Ovary (tissue), 9 donors: Measurements from ENCODE around the gene TRDMT1. TPM values are rescaled to one million over a fixed set of nuclear protein-coding genes. Genes with fewer than 3 reads are reported as not detected.

ENCODE experiments used
- DNase-seq, 5 donors: peaks; one replicate each; pipeline ENCODE4 v3.0.0-alpha.2; 2019 to 2020
- H3K27ac ChIP-seq, 2 donors: fragments of 200-600 bp; one replicate each; pipeline versions ENCODE4 v1.5.1 to v1.8.0; 2019 to 2022
- H3K27me3 ChIP-seq: fragments of 200-600 bp; one replicate; pipeline ENCODE4 v1.8.0; 2022
- H3K36me3 ChIP-seq: fragments of 200-600 bp; sonication (generic); one replicate; pipeline ENCODE4 v1.5.1; 2019
- H3K4me1 ChIP-seq: one replicate; pipeline ENCODE4 v1.8.1; 2013; ENCODE audit warnings: mild to moderate bottlenecking, moderate library complexity; ENCODE audit not compliant: insufficient read depth
- H3K4me3 ChIP-seq: fragments of 200-600 bp; sonication (generic); one replicate; pipeline ENCODE4 v1.5.1; 2017
- H3K9me3 ChIP-seq, 2 donors: fragments of 200-600 bp in 1 of 2; sonication (generic) in 1 of 2; one replicate each; pipeline versions ENCODE4 v1.5.1 to v1.8.1; 2013 to 2019; ENCODE audit warnings: mild to moderate bottlenecking in 1 of 2, moderate library complexity in 1 of 2
- CTCF ChIP-seq, 3 donors: fragments of 450-650 bp in 2 of 3; fragments of 200-600 bp in 1 of 3; IDR thresholded peaks; one replicate each; pipeline versions ENCODE4 v1.5.1 to v1.8.0; 2016 to 2022; ENCODE audit warnings: antibody characterized with exemption in 3 of 3, mild to moderate bottlenecking in 1 of 3
- EP300 ChIP-seq: sonication (generic); formaldehyde crosslinking; IDR thresholded peaks from one replicate; pipeline ENCODE4 v1.6.1; 2017; ENCODE audit warnings: antibody characterized with exemption
- POLR2A ChIP-seq: fragments of 450-650 bp; IDR thresholded peaks from one replicate; pipeline ENCODE4 v1.6.1; 2017; ENCODE audit warnings: antibody characterized with exemption, mild to moderate bottlenecking, moderate library complexity
- whole genome bisulfite sequencing, 3 donors: extraction: QIAGEN DNeasy Blood & Tissue Kit in 1 of 3; methylation state at CpG; one replicate each; pipeline versions ENCODE4 v1.1.5 to v1.1.7; 2013 to 2017; 5-methylcytosine and 5-hydroxymethylcytosine counted together
- intact Hi-C, 4 donors: fragments of 100-400 bp; cut with DNase I; formaldehyde crosslinking; loops; one replicate each; pipeline versions ENCODE4 v1.11.0 to v1.15.1; 2022 to 2023
- polyA plus RNA-seq, 2 donors: library from polyadenylated mRNA; stranded (reverse); fragments of 200-250 nt in 1 of 2; fragments of 350-450 nt in 1 of 2; fragmentation: Illumina TruSeq in 1 of 2; extraction: RNeasy Lipid Tissue Mini Kit (QIAGEN cat#74804) in 1 of 2; gene quantifications; one replicate each; pipeline ENCODE4 v1.2.3, GENCODE V29; 2013 to 2014
- total RNA-seq, 7 donors: library from RNA; depleted of rRNA in 2 of 7; stranded (reverse); fragments of >200 nt in 2 of 7; fragmentation: NEBNext Ultra II Directional in 3 of 7; extraction: Animal tissue kit (Norgen Biotek cat#: 25700) in 3 of 7; gene quantifications; one replicate each; pipeline versions ENCODE4 v1.1.0 to v1.2.4, GENCODE V29; 2016 to 2023
- donor health status: DM: no; HTN: no; CAD: no; lungs with moderate emphysema.
- donor health status: DM: no; HTN: no; CAD: no.
- donor health status: Bipolar disorder and iron deficiency.
- donor health status: DM: yes; HTN: yes; CAD: no.
- donor health status: DM: no; HTN: no; CAD: no.
- donor health status: DM: yes; HTN: yes; CAD: no.

The TRDMT1 gene
- total and polyA plus RNA-seq, 9 donors: 3.2 to 24.3 (median 15.9) TPM

DNA sequence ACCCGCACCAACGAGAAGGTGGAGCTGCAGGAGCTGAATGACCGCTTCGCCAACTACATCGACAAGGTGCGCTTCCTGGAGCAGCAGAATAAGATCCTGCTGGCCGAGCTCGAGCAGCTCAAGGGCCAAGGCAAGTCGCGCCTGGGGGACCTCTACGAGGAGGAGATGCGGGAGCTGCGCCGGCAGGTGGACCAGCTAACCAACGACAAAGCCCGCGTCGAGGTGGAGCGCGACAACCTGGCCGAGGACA, 28.2 kb upstream of the TRDMT1 start:
- no peaks in the 10 kb centered on the region for H3K27me3 ChIP-seq
- peak overlapping the region; percentile 96 to 99 for H3K27ac ChIP-seq
- TF ChIP-seq EP300 (no peak), POLR2A (no peak), CTCF (IDR thresholded peaks at IDR 0.05) (no peak)
- peaks cover 14% of the 10 kb centered on the region for H3K4me1 ChIP-seq
- intact Hi-C loops: loop anchor here in 3 of 4 donors (2.0 to 10.0 kb wide), 4 partner anchors 29 to 232 kb away; partner anchors contain the start of gene TRDMT1 (in 2 of the 3)
- no peaks in the 10 kb centered on the region for H3K36me3 ChIP-seq
- WGBS, 3 donors: 0 to 1% (median 0%) methylated on average over 17 to 21 of the region's 21 CpGs
- H3K4me3 ChIP-seq: peak overlapping the region; percentile 64
- H3K9me3 ChIP-seq: no peaks in the 10 kb centered on the region
- peak in 1 of 5 donors; percentile 74 for DNase-seq

DNA sequence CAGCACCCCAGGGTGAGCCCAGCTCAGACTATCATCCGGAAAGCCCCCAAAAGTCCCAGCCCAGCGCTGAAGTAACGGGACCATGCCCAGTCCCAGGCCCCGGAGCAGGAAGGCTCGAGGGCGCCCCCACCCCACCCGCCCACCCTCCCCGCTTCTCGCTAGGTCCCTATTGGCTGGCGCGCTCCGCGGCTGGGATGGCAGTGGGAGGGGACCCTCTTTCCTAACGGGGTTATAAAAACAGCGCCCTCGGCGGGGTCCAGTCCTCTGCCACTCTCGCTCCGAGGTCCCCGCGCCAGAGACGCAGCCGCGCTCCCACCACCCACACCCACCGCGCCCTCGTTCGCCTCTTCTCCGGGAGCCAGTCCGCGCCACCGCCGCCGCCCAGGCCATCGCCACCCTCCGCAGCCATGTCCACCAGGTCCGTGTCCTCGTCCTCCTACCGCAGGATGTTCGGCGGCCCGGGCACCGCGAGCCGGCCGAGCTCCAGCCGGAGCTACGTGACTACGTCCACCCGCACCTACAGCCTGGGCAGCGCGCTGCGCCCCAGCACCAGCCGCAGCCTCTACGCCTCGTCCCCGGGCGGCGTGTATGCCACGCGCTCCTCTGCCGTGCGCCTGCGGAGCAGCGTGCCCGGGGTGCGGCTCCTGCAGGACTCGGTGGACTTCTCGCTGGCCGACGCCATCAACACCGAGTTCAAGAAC, 27.7 kb upstream of the TRDMT1 start:
- Histone ChIP-seq H3K4me3 (peak overlapping the region; percentile 64), H3K4me1 (peaks cover 10% of the 10 kb centered on the region), H3K36me3 (no peaks in the 10 kb centered on the region), H3K27ac (peak overlapping the region; percentile 96 to 99), H3K9me3 (no peaks in the 10 kb centered on the region), H3K27me3 (no peaks in the 10 kb centered on the region)
- 0% methylated on average over 65 to 72 of the region's 72 CpGs for WGBS, 3 donors
- intact Hi-C loops: loop anchor here in 3 of 4 donors (2.0 to 10.0 kb wide), 4 partner anchors 28 to 232 kb away; partner anchors contain the start of gene TRDMT1 (in 2 of the 3)
- DNase-seq: peak; percentile 93 to 97 (median 95)
- peak; percentile 93 for TF ChIP-seq POLR2A
- no peak for TF ChIP-seq CTCF (IDR thresholded peaks at IDR 0.05)

- Histone ChIP-seq H3K4me1 (peaks cover 8% of the 10 kb centered on the region), H3K4me3 (peak within 1 kb of the TSS; percentile 64), H3K9me3 (no peaks in the 10 kb centered on the region), H3K36me3 (no peaks in the 10 kb centered on the region), H3K27me3 (no peaks in the 10 kb centered on the region), H3K27ac (peak within 1 kb of the TSS; percentile 96 to 99)
- WGBS, 3 donors: 0 to 1% (median 0%) methylated on average over 71 to 77 of the region's 77 CpGs
- intact Hi-C loops: loop anchor here in 3 of 4 donors (2.0 to 10.0 kb wide), 4 partner anchors 28 to 231 kb away; partner anchors contain the start of gene TRDMT1 (in 2 of the 3)
- peak; percentile 90 to 96 (median 94) for DNase-seq
- TF ChIP-seq CTCF (IDR thresholded peaks at IDR 0.05) (no peak), EP300 (peak; percentile 40), POLR2A (peak; percentile 48)
Observed at GRCh38 chr10:17228091-17229015, 26.9 kb upstream of the TRDMT1 start, which contains the start of gene VIM. VIM (plus strand) TSS chr10:17228241; CDS start chr10:17229423, 1,182 bp downstream.

DNA sequence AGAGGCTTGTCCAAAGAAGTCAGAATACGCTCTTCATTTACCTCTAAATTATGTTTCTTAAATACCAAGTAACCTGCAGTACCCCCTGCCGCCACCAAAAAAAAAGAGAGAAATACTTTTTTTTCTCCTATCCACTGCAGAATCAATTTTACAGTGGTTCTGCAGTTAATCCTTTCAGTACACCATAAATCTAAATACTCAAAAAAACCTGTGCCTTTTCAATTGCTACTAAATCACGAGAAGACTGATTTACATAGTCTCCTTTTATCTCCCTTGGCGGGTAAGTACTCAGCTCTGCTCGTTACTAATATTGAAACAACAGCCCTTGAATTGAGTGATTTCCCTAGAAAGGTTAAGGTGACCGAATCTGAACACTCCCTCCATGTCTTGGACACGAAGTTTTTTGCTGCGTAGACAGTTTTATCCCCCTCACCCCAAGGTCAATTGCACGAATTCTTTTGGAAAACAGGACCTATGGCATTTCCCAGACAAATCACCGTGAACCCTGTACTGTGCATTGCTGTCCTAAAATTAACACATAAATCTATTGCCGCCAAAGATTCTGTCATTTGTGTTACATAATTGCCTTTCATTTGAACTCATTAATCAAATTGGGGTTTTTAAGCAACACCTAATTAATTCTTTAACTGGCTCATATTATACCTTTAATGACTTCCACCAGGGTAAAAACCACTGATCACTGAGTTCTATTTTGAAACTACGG, 26.1 kb upstream of the TRDMT1 start:
- WGBS, 3 donors: 0 to 2% (median 1%) methylated on average over 12 of the region's 12 CpGs

More for the DNA sequence above, 26.1 kb upstream of the TRDMT1 start:
- H3K36me3 ChIP-seq: no peaks in the 10 kb centered on the region
- peaks cover 7% of the 10 kb centered on the region for H3K4me1 ChIP-seq
- H3K27ac ChIP-seq: peak overlapping the region; percentile 96 to 99
- TF ChIP-seq CTCF (IDR thresholded peaks at IDR 0.05) (peak; percentile 19 to 67 (median 59)), EP300 (no peak)
- no peak for DNase-seq
- H3K4me3 ChIP-seq: peak overlapping the region; percentile 64
- intact Hi-C loops: loop anchor here in 3 of 4 donors (2.0 to 10.0 kb wide), 4 partner anchors 27 to 230 kb away; partner anchors contain the start of gene TRDMT1 (in 2 of the 3)
- H3K27me3 ChIP-seq: no peaks in the 10 kb centered on the region
- H3K9me3 ChIP-seq: no peaks in the 10 kb centered on the region
